Thoracic aorta (tissue), 2 donors: Measurements from ENCODE around the gene SEMA3G. TPM values are rescaled to one million over a fixed set of nuclear protein-coding genes. Genes with fewer than 3 reads are reported as not detected.

Source experiments
- ATAC-seq: fragments of 150-250 bp; one replicate; pipeline ENCODE4 v1.8.0; 2017; ENCODE audit warnings: low read depth; ENCODE audit not compliant: insufficient number of reproducible peaks, low FRiP score
- DNase-seq: peaks from one replicate; pipeline ENCODE4 v3.0.0-alpha.2; 2020; ENCODE audit warnings: low spot score
- H3K27ac ChIP-seq, 2 donors: fragments of 200-600 bp; sonication (generic); 1 replicate in 1 of 2; 2 replicates in 1 of 2; pipeline ENCODE4 v1.5.1; 2016; ENCODE audit warnings: mild to moderate bottlenecking in 2 of 2, moderate library complexity in 2 of 2
- H3K27me3 ChIP-seq: fragments of 200-600 bp; sonication (generic); replicated peaks from 2 replicates; pipeline ENCODE4 v1.6.0; 2016; ENCODE audit warnings: mild to moderate bottlenecking; ENCODE audit not compliant: insufficient read depth
- H3K36me3 ChIP-seq: fragments of 200-600 bp; sonication (generic); one replicate; pipeline ENCODE4 v1.5.1; 2016
- H3K4me1 ChIP-seq, 2 donors: fragments of 200-600 bp; sonication (generic); 1 replicate in 1 of 2; 2 replicates in 1 of 2; pipeline versions ENCODE4 v1.5.1 to v1.6.0; 2016; ENCODE audit warnings: low read depth in 2 of 2, mild to moderate bottlenecking in 1 of 2; ENCODE audit not compliant: control insufficient read depth in 1 of 2
- H3K4me3 ChIP-seq: fragments of 200-600 bp; sonication (generic); 2 replicates; pipeline ENCODE4 v1.5.1; 2016; ENCODE audit warnings: mild to moderate bottlenecking
- H3K9me3 ChIP-seq: fragments of 200-600 bp; sonication (generic); 2 replicates; pipeline ENCODE4 v1.5.1; 2016
- CTCF ChIP-seq: fragments of 200-600 bp; sonication (generic); IDR thresholded peaks from one replicate; pipeline ENCODE4 v1.5.1; 2019; ENCODE audit warnings: antibody characterized with exemption
- total RNA-seq, 2 donors: library from RNA; depleted of rRNA; stranded (reverse); fragments of >200 nt; gene quantifications; one replicate each; pipeline versions ENCODE4 v1.1.0 to v1.2.3, GENCODE V29; 2016

SEMA3G gene
- total RNA-seq, 2 donors from 2014 or later = 16.8 to 18.1 TPM

GRCh38 chr3:52455283-52456168, 10.6 kb upstream of the SEMA3G start, which contains the start of gene NISCH:
Gene NISCH (plus strand): TSS chr3:52455604. CDS start chr3:52455642, 38 bp downstream.
- TF ChIP-seq CTCF = no peak
- DNase-seq (peak; percentile 73), ATAC-seq (peak; percentile 74)
- H3K4me1 ChIP-seq = peaks cover 16 to 34% of the 10 kb centered on the region in 2 donors
- peak within 1 kb of the TSS; percentile 94 to 96 for H3K27ac ChIP-seq
- H3K9me3 ChIP-seq = no peaks in the 10 kb centered on the region
- peak within 1 kb of the TSS; percentile 97 for H3K4me3 ChIP-seq
- no peaks in the 10 kb centered on the region for H3K27me3 ChIP-seq
- peaks cover 18% of the 10 kb centered on the region for H3K36me3 ChIP-seq

DNA sequence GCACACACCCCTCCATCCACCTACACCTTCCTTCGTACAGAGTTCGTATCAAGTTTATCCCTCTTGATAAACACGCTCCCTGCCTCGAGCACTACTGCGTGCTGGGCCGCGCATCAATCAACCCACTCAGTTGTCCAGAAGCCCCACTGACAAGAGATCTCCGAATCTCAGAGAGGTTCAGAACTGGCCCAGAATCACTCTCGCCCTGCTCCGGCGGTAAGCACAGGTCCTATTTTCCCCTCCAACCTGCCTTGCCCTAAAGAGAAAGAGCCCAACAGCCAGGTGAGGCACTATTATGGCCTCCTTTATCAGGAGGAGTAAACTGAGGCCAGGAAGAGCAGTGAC, 10.0 kb upstream of the SEMA3G start:
- H3K9me3 ChIP-seq = no peaks in the 10 kb centered on the region
- H3K27ac ChIP-seq = peak overlapping the region; percentile 94 to 96
- ATAC-seq = no peak
- peaks cover 16 to 34% of the 10 kb centered on the region in 2 donors for H3K4me1 ChIP-seq
- H3K4me3 ChIP-seq = peak overlapping the region; percentile 97
- peaks cover 14% of the 10 kb centered on the region for H3K36me3 ChIP-seq
- no peak for TF ChIP-seq CTCF
- DNase-seq = no peak
- no peaks in the 10 kb centered on the region for H3K27me3 ChIP-seq

DNA sequence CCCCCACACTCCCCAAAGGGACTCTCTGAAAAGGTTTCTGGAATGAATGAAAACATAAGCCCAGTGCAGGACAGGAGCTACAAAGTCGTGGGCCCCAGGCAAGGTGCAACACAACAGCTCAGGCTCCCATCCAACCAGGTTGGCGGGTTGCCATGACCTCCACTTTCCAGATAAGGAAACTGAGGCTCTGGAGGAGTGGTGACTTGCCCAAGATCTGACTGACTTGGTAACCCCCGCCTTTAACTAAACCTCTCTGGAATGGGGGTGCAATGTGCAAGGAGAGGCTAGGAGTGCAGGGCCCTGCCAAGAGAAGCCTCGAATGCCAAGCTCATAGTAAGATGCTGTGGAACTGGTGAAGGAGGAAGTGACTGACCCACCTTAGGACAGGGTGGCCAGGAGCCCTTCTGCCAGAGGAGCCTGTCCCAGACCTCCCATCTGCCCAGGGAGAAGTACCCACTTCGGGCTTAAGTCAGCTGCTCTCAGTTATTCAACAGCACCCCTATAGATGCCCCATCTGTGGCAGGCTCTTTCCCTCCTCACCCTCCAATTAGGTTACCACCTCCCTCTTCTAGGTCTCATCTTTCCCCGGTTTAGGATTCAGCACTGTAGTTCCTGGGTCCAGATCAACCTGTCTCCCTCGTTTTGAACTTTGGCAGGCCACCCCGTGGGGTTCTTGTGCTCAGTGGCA, 9.5 kb upstream of the SEMA3G start:
- Histone ChIP-seq H3K9me3 (no peaks in the 10 kb centered on the region), H3K4me1 (peaks cover 16 to 34% of the 10 kb centered on the region in 2 donors), H3K4me3 (peak overlapping the region; percentile 97), H3K27me3 (no peaks in the 10 kb centered on the region), H3K36me3 (peaks cover 11% of the 10 kb centered on the region), H3K27ac (peak overlapping the region; percentile 94 to 96)
- ATAC-seq (no peak), DNase-seq (no peak)
- no peak for TF ChIP-seq CTCF

GRCh38 chr3:52453496-52454249, 8.8 kb upstream of the SEMA3G start, which contains the start of gene TNNC1:
Gene TNNC1 (minus strand): TSS chr3:52454041. CDS start chr3:52454015, 26 bp downstream.
- ATAC-seq (no peak), DNase-seq (no peak)
- H3K9me3 ChIP-seq = no peaks in the 10 kb centered on the region
- H3K27me3 ChIP-seq = no peaks in the 10 kb centered on the region
- H3K4me1 ChIP-seq = peaks cover 16 to 34% of the 10 kb centered on the region in 2 donors
- TF ChIP-seq CTCF = no peak
- H3K27ac ChIP-seq = peak within 1 kb of the TSS; percentile 94 to 96
- peaks cover 9% of the 10 kb centered on the region for H3K36me3 ChIP-seq
- peak within 1 kb of the TSS; percentile 97 for H3K4me3 ChIP-seq
